DLD1 (cell line): Measurements from ENCODE around the gene GNS.

ENCODE experiments used
- in situ Hi-C: cut with HindIII; loops from 2 replicates; pipeline ENCODE4 v1.10.0; 2017; ENCODE audit warnings: low sequenced_read_pairs

Gene GNS

GRCh38 chr12:64700532-64700931 lies 58.7 kb downstream of the GNS start:
- in situ Hi-C loops, result no loop called here

- in situ Hi-C loops, result loop anchor here (10.0 kb wide), 1 partner anchor 175 kb away; no protein-coding TSS in a partner anchor
These were observed 59.6 kb downstream of the GNS start for GRCh38 chr12:64699504-64700115.

- in situ Hi-C loops, result loop anchor here (10.0 kb wide), 1 partner anchor 171 kb away; no protein-coding TSS in a partner anchor
These were observed 63.0 kb downstream of the GNS start for GRCh38 chr12:64696080-64696741.

- in situ Hi-C loops, result loop anchor here (10.0 kb wide), 1 partner anchor 171 kb away; no protein-coding TSS in a partner anchor
These were observed 63.7 kb downstream of the GNS start for GRCh38 chr12:64695550-64695949.

GRCh38 chr12:64694130-64695040 lies 64.8 kb downstream of the GNS start:
- in situ Hi-C loops, result loop anchor here (10.0 kb wide), 1 partner anchor 170 kb away; no protein-coding TSS in a partner anchor

- in situ Hi-C loops, result loop anchor here (10.0 kb wide), 1 partner anchor 167 kb away; no protein-coding TSS in a partner anchor
These were observed 67.2 kb downstream of the GNS start for GRCh38 chr12:64691795-64692583.

- in situ Hi-C loops, result loop anchor here (10.0 kb wide), 1 partner anchor 167 kb away; no protein-coding TSS in a partner anchor
These were observed 67.9 kb downstream of the GNS start for GRCh38 chr12:64691227-64691794.

GRCh38 chr12:64690236-64690635 lies 69.0 kb downstream of the GNS start:
- in situ Hi-C loops, result loop anchor here (10.0 kb wide), 1 partner anchor 165 kb away; no protein-coding TSS in a partner anchor

GRCh38 chr12:64688715-64689114 lies 70.5 kb downstream of the GNS start:
- in situ Hi-C loops, result no loop called here

- in situ Hi-C loops, result no loop called here
These were observed 71.0 kb downstream of the GNS start for GRCh38 chr12:64688219-64688618.

- in situ Hi-C loops, result no loop called here
These were observed 71.4 kb downstream of the GNS start for GRCh38 chr12:64687816-64688215.

- in situ Hi-C loops, result no loop called here
These were observed 73.6 kb downstream of the GNS start for GRCh38 chr12:64685605-64686004.

- in situ Hi-C loops, result no loop called here
These were observed 74.2 kb downstream of the GNS start for GRCh38 chr12:64685050-64685449.

GRCh38 chr12:64683816-64684543 lies 75.2 kb downstream of the GNS start:
- in situ Hi-C loops, result no loop called here

GRCh38 chr12:64682572-64683277 lies 76.5 kb downstream of the GNS start:
- in situ Hi-C loops, result no loop called here

- in situ Hi-C loops, result no loop called here
These were observed 77.8 kb downstream of the GNS start for GRCh38 chr12:64681200-64682052.

GRCh38 chr12:64680235-64680634 lies 79.0 kb downstream of the GNS start:
- in situ Hi-C loops, result no loop called here

GRCh38 chr12:64679487-64680001 lies 79.7 kb downstream of the GNS start:
- in situ Hi-C loops, result no loop called here
